Neuronal stem cell (in vitro differentiated cells): ENCODE results near the gene SMC1A.

Experiments used
- DNase-seq: peaks from one replicate; pipeline ENCODE4 v3.0.0-alpha.2; 2013; ENCODE audit warnings: low spot score
- H2AFZ ChIP-seq: one replicate; pipeline ENCODE4 v1.6.1; 2013; ENCODE audit warnings: mild to moderate bottlenecking, low read length, inconsistent platforms
- H2AK5ac ChIP-seq: 2 replicates; pipeline ENCODE4 v1.6.1; 2013; ENCODE audit warnings: low read depth, mild to moderate bottlenecking, inconsistent platforms, low read length, moderate library complexity, mixed read lengths
- H2BK120ac ChIP-seq: 2 replicates; pipeline ENCODE4 v1.6.1; 2013; ENCODE audit warnings: low read depth, mild to moderate bottlenecking, inconsistent platforms, low read length, moderate library complexity, mixed read lengths
- H2BK12ac ChIP-seq: one replicate; pipeline ENCODE4 v1.6.1; 2013; ENCODE audit warnings: low read length, inconsistent platforms
- H2BK15ac ChIP-seq: 2 replicates; pipeline ENCODE4 v1.6.1; 2013; ENCODE audit warnings: mild to moderate bottlenecking, low read length, inconsistent platforms, mixed read lengths
- H2BK5ac ChIP-seq: one replicate; pipeline ENCODE4 v1.6.1; 2013; ENCODE audit warnings: inconsistent platforms, mild to moderate bottlenecking, low read length, moderate library complexity
- H3K14ac ChIP-seq: one replicate; pipeline ENCODE4 v1.6.1; 2013; ENCODE audit warnings: low read length, inconsistent platforms
- H3K18ac ChIP-seq: 2 replicates; pipeline ENCODE4 v1.6.1; 2013; ENCODE audit warnings: low read length, inconsistent platforms
- H3K23ac ChIP-seq: 2 replicates; pipeline ENCODE4 v1.6.1; 2013; ENCODE audit warnings: low read depth, mild to moderate bottlenecking, mixed read lengths, low read length, inconsistent platforms; ENCODE audit not compliant: poor library complexity
- H3K27ac ChIP-seq: replicated peaks from 3 replicates; pipeline ENCODE4 v1.5.1; 2013; ENCODE audit warnings: low read length, inconsistent platforms
- H3K27me3 ChIP-seq, 3 experiments: 2 replicates each; pipeline ENCODE4 v1.6.1; 2013; ENCODE audit warnings: low read length in 3 of 3, mild to moderate bottlenecking in 2 of 3, inconsistent platforms in 1 of 3, low read depth in 1 of 3, mixed read lengths in 1 of 3, moderate library complexity in 1 of 3; ENCODE audit not compliant: control insufficient read depth in 3 of 3, insufficient read depth in 3 of 3
- H3K36me3 ChIP-seq, 2 donors: replicated peaks in 1 of 2; 2 replicates each; pipeline ENCODE4 v1.6.1; 2013; ENCODE audit warnings: low read length in 2 of 2; ENCODE audit not compliant: control insufficient read depth in 2 of 2, insufficient read depth in 2 of 2
- H3K4ac ChIP-seq: 2 replicates; pipeline ENCODE4 v1.6.1; 2013; ENCODE audit warnings: inconsistent platforms, mild to moderate bottlenecking, low read length, moderate library complexity
- H3K4me1 ChIP-seq, 2 donors: 1 replicate in 1 of 2; 2 replicates in 1 of 2; pipeline ENCODE4 v1.6.1; 2013; ENCODE audit warnings: low read length in 2 of 2, low read depth in 1 of 2; ENCODE audit not compliant: control insufficient read depth in 2 of 2, insufficient read depth in 1 of 2
- H3K4me2 ChIP-seq: one replicate; pipeline ENCODE4 v1.6.1; 2013; ENCODE audit warnings: mild to moderate bottlenecking, low read length, inconsistent platforms; ENCODE audit not compliant: insufficient read depth, poor library complexity, severe bottlenecking
- H3K4me3 ChIP-seq, 2 donors: 2 replicates each; pipeline ENCODE4 v1.5.1; 2013; ENCODE audit warnings: low read length in 2 of 2, mild to moderate bottlenecking in 2 of 2, inconsistent platforms in 1 of 2, moderate library complexity in 1 of 2
- H3K79me1 ChIP-seq: one replicate; pipeline ENCODE4 v1.6.1; 2013; ENCODE audit warnings: low read depth, mild to moderate bottlenecking, inconsistent platforms, low read length, moderate library complexity
- H3K9ac ChIP-seq: one replicate; pipeline ENCODE4 v1.6.1; 2013; ENCODE audit warnings: mild to moderate bottlenecking, low read depth, low read length, inconsistent platforms; ENCODE audit not compliant: poor library complexity
- H3K9me3 ChIP-seq, 2 donors: replicated peaks in 1 of 2; 2 replicates each; pipeline versions ENCODE3 to v1.6.1; 2013; ENCODE audit warnings: low read length in 2 of 2, mild to moderate bottlenecking in 2 of 2, inconsistent platforms in 1 of 2, low read depth in 1 of 2, mixed read lengths in 1 of 2, moderate library complexity in 1 of 2; ENCODE audit not compliant: control insufficient read depth in 2 of 2, insufficient read depth in 1 of 2
- H4K8ac ChIP-seq: one replicate; pipeline ENCODE4 v1.6.1; 2013; ENCODE audit warnings: low read depth, mild to moderate bottlenecking, inconsistent platforms, low read length, moderate library complexity
- H4K91ac ChIP-seq: one replicate; pipeline ENCODE4 v1.6.1; 2013; ENCODE audit warnings: low read length, low read depth, mild to moderate bottlenecking, inconsistent platforms; ENCODE audit not compliant: poor library complexity
- WGBS, 2 donors: extraction: QIAGEN DNeasy Blood & Tissue Kit; methylation state at CpG; one replicate each; pipeline ENCODE4 v1.1.7; 2013; ENCODE audit warnings: missing lambda C conversion rate in 2 of 2, mixed read lengths in 1 of 2; ENCODE audit not compliant: insufficient read length in 2 of 2, insufficient replicate concordance in 1 of 2; ENCODE audit errors: extremely low coverage in 2 of 2; 5-methylcytosine and 5-hydroxymethylcytosine counted together

SMC1A gene

GRCh38 chrX:53376888-53377287, 45.6 kb downstream of the SMC1A start:
- no peak overlapping the region for H3K4me3 ChIP-seq
- no peak overlapping the region for H3K14ac ChIP-seq
- H3K4ac ChIP-seq, result no peak overlapping the region
- H2AK5ac ChIP-seq, result no peak overlapping the region
- H3K27me3 ChIP-seq, result no peaks in the 10 kb centered on the region
- H3K27ac ChIP-seq, result no peak overlapping the region
- no peak overlapping the region for H3K23ac ChIP-seq
- H2BK15ac ChIP-seq, result no peak overlapping the region
- H2BK12ac ChIP-seq, result no peak overlapping the region
- no peaks in the 10 kb centered on the region for H3K79me1 ChIP-seq
- H4K8ac ChIP-seq, result no peak overlapping the region
- no peak overlapping the region for H2BK120ac ChIP-seq
- no peak overlapping the region for H4K91ac ChIP-seq
- peaks cover 0 to 4% of the 10 kb centered on the region in 2 donors for H3K9me3 ChIP-seq
- DNase-seq, result no peak
- H3K9ac ChIP-seq, result no peak overlapping the region
- WGBS, 2 donors, result no CpG with 5 or more reads among the region's 6 CpGs
- H3K4me1 ChIP-seq, result no peaks in the 10 kb centered on the region
- H3K4me2 ChIP-seq, result no peak overlapping the region
- H3K18ac ChIP-seq, result no peak overlapping the region
- no peak overlapping the region for H2BK5ac ChIP-seq
- H3K36me3 ChIP-seq, result peaks cover 22 to 69% of the 10 kb centered on the region in 2 donors
- H2AFZ ChIP-seq, result no peak overlapping the region

- Histone ChIP-seq H3K27me3 (no peaks in the 10 kb centered on the region), H2BK5ac (no peak overlapping the region), H3K79me1 (no peaks in the 10 kb centered on the region), H3K4me2 (no peak overlapping the region), H2BK120ac (no peak overlapping the region), H3K4me3 (no peak overlapping the region), H2BK15ac (no peak overlapping the region), H4K8ac (no peak overlapping the region), H2BK12ac (no peak overlapping the region), H3K27ac (no peak overlapping the region), H3K9ac (no peak overlapping the region), H3K14ac (no peak overlapping the region), H3K36me3 (peaks cover 7 to 49% of the 10 kb centered on the region in 2 donors), H2AFZ (no peak overlapping the region), H3K4ac (no peak overlapping the region), H3K23ac (no peak overlapping the region), H3K9me3 (peaks cover 0 to 4% of the 10 kb centered on the region in 2 donors), H4K91ac (no peak overlapping the region), H3K4me1 (no peaks in the 10 kb centered on the region), H3K18ac (no peak overlapping the region), H2AK5ac (no peak overlapping the region)
- no peak for DNase-seq
Measured at GRCh38 chrX:53374923-53375322, 47.5 kb downstream of the SMC1A start.

- no peak for DNase-seq
- Histone ChIP-seq H3K4me1 (no peaks in the 10 kb centered on the region), H3K18ac (no peak overlapping the region), H3K14ac (no peak overlapping the region), H3K9me3 (peaks cover 0 to 4% of the 10 kb centered on the region in 2 donors), H2BK5ac (no peak overlapping the region), H2BK120ac (no peak overlapping the region), H3K4ac (no peak overlapping the region), H2AK5ac (no peak overlapping the region), H2BK15ac (no peak overlapping the region), H3K4me3 (no peak overlapping the region), H2AFZ (no peak overlapping the region), H4K8ac (no peak overlapping the region), H3K27me3 (no peaks in the 10 kb centered on the region), H3K4me2 (no peak overlapping the region), H3K23ac (no peak overlapping the region), H3K79me1 (no peaks in the 10 kb centered on the region), H3K9ac (no peak overlapping the region), H3K27ac (no peak overlapping the region), H2BK12ac (no peak overlapping the region), H4K91ac (no peak overlapping the region), H3K36me3 (peaks cover 2 to 43% of the 10 kb centered on the region in 2 donors)
- no CpG with 5 or more reads among the region's 7 CpGs for WGBS, 2 donors
Measured at GRCh38 chrX:53374222-53374820, 48.1 kb downstream of the SMC1A start.

GRCh38 chrX:53373307-53373706, 49.1 kb downstream of the SMC1A start:
- H3K4me2 ChIP-seq, result no peak overlapping the region

More at GRCh38 chrX:53373307-53373706, 49.1 kb downstream of the SMC1A start:
- Histone ChIP-seq H3K27me3 (no peaks in the 10 kb centered on the region), H3K18ac (no peak overlapping the region), H3K23ac (no peak overlapping the region), H2AK5ac (no peak overlapping the region), H4K91ac (no peak overlapping the region), H3K9ac (no peak overlapping the region), H2BK120ac (no peak overlapping the region), H3K36me3 (peaks cover 0 to 33% of the 10 kb centered on the region in 2 donors), H2BK5ac (no peak overlapping the region), H3K4me1 (no peaks in the 10 kb centered on the region), H4K8ac (no peak overlapping the region), H2AFZ (no peak overlapping the region), H2BK15ac (no peak overlapping the region), H3K9me3 (peaks cover 0 to 4% of the 10 kb centered on the region in 2 donors), H3K4me3 (no peak overlapping the region), H3K27ac (no peak overlapping the region), H3K14ac (no peak overlapping the region), H3K79me1 (no peaks in the 10 kb centered on the region), H2BK12ac (no peak overlapping the region), H3K4ac (no peak overlapping the region)
- no peak for DNase-seq
- WGBS, 2 donors, result no CpG with 5 or more reads among the region's 2 CpGs
